Neural progenitor cell (in vitro differentiated cells): ENCODE data around the gene CDC25B. TPM values are rescaled to one million over a fixed set of nuclear protein-coding genes. Genes with fewer than 3 reads are reported as not detected.

Experiments
- DNase-seq: peaks from one replicate; pipeline ENCODE4 v3.0.0-alpha.2; 2016; ENCODE audit warnings: low spot score
- H2AFZ ChIP-seq: fragments of 200-600 bp; sonication (generic); replicated peaks from 2 replicates; pipeline ENCODE4 v1.6.1; 2016; ENCODE audit warnings: antibody characterized with exemption
- H3F3A ChIP-seq: fragments of 200-600 bp; sonication (generic); 2 replicates; pipeline ENCODE4 v1.6.1; 2016; ENCODE audit warnings: antibody characterized with exemption, low read depth
- H3K27ac ChIP-seq: fragments of 200-600 bp; sonication (generic); 2 replicates; pipeline ENCODE4 v1.5.1; 2016; ENCODE audit warnings: mild to moderate bottlenecking
- H3K27me3 ChIP-seq: fragments of 200-600 bp; sonication (generic); 2 replicates; pipeline ENCODE4 v1.6.1; 2016; ENCODE audit warnings: mild to moderate bottlenecking, moderate library complexity
- H3K36me3 ChIP-seq: fragments of 200-600 bp; sonication (generic); 2 replicates; pipeline ENCODE4 v1.5.1; 2016
- H3K4me1 ChIP-seq: fragments of 200-600 bp; sonication (generic); 2 replicates; pipeline ENCODE4 v1.6.1; 2016; ENCODE audit warnings: mixed run types
- H3K4me2 ChIP-seq: fragments of 200-600 bp; sonication (generic); 2 replicates; pipeline ENCODE4 v1.6.1; 2016
- H3K4me3 ChIP-seq: fragments of 200-600 bp; sonication (generic); 2 replicates; pipeline ENCODE4 v1.5.1; 2016
- H3K79me2 ChIP-seq: fragments of 200-600 bp; sonication (generic); 2 replicates; pipeline ENCODE4 v1.6.1; 2016; ENCODE audit warnings: low read depth
- H3K9ac ChIP-seq: fragments of 200-600 bp; sonication (generic); 2 replicates; pipeline ENCODE4 v1.6.1; 2016
- H3K9me3 ChIP-seq: fragments of 200-600 bp; sonication (generic); 2 replicates; pipeline ENCODE4 v1.5.1; 2016; ENCODE audit warnings: low read depth
- H4K20me1 ChIP-seq: fragments of 200-600 bp; sonication (generic); 2 replicates; pipeline ENCODE4 v1.6.1; 2016; ENCODE audit warnings: low read depth
- H3K27ac Mint-ChIP-seq: 3 replicates; pipeline ENCODE4 v1.8.0; 2021; ENCODE audit warnings: mixed read lengths
- H3K27me3 Mint-ChIP-seq: 2 replicates; pipeline ENCODE4 v1.8.0; 2022; ENCODE audit warnings: low read depth, mild to moderate bottlenecking, inconsistent platforms, moderate library complexity, mixed read lengths; ENCODE audit not compliant: insufficient read depth
- H3K36me3 Mint-ChIP-seq: 3 replicates; pipeline ENCODE4 v1.8.0; 2021; ENCODE audit warnings: mixed read lengths
- H3K4me1 Mint-ChIP-seq: 3 replicates; pipeline ENCODE4 v1.8.0; 2021; ENCODE audit warnings: mixed read lengths
- H3K4me3 Mint-ChIP-seq: 3 replicates; pipeline ENCODE4 v1.8.0; 2021; ENCODE audit warnings: mild to moderate bottlenecking, moderate library complexity, mixed read lengths
- H3K9me3 Mint-ChIP-seq: 3 replicates; pipeline ENCODE4 v1.8.0; 2020; ENCODE audit warnings: mixed read lengths
- EZH2 ChIP-seq: fragments of 200-600 bp; sonication (generic); IDR thresholded peaks from 2 replicates; pipeline ENCODE4 v1.6.1; 2017; ENCODE audit warnings: antibody characterized with exemption, mild to moderate bottlenecking, moderate library complexity
- EZH2phosphoT487 ChIP-seq: fragments of 200-600 bp; sonication (generic); IDR thresholded peaks from 2 replicates; pipeline ENCODE4 v1.6.1; 2017; ENCODE audit warnings: antibody characterized with exemption
- total RNA-seq: library from RNA; depleted of rRNA; stranded (reverse); fragments of >200 nt; gene quantifications from 2 replicates; pipeline ENCODE4 v1.2.3, GENCODE V29; 2015; ENCODE audit warnings: low replicate concordance
- TF ChIP-seq, protein P1 (sequence below): fragments of 200-600 bp; sonication (generic); IDR thresholded peaks from 2 replicates; pipeline ENCODE4 v1.5.1; 2017; ENCODE audit warnings: antibody characterized with exemption, mild to moderate bottlenecking

CDC25B gene
- total RNA-seq, 1 donor from 2014 or later = 9.3 TPM

DNA sequence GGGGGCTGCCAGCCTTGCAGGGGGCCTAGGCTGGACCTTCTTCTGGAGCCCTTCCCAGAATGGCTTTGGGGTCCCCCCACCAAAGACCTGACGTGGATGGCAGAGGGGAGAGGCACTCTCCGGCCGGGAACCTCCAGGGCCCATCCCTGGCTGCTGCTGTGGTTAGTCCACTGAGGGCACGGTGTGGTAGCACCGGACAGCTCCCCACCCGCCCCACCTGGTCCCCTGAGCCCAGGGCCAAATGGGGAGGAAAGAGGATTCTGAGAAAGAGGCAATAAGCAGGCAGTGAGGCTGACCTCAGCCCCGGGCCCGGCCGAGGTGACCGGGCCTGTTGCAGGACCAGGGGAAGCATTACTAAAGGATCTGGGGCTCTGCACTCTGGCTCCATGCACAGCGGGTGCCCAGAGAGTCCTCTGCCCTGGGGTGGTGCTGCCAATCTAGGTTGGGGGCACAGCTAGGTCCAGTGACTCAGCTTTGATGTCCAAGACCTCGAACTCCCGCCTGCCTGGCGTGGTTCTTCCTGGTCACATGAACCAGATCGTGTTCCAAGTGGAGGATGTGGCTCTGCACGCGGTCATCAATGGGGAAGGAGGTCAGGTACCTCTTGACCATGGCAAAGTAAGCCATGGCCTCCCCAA is 11.8 kb upstream of the CDC25B start:
- peaks cover 9% of the 10 kb centered on the region for H3K36me3 Mint-ChIP-seq
- no peak overlapping the region for H3K9ac ChIP-seq
- TF ChIP-seq EZH2 = no peak
- TF ChIP-seq, protein P1, sequence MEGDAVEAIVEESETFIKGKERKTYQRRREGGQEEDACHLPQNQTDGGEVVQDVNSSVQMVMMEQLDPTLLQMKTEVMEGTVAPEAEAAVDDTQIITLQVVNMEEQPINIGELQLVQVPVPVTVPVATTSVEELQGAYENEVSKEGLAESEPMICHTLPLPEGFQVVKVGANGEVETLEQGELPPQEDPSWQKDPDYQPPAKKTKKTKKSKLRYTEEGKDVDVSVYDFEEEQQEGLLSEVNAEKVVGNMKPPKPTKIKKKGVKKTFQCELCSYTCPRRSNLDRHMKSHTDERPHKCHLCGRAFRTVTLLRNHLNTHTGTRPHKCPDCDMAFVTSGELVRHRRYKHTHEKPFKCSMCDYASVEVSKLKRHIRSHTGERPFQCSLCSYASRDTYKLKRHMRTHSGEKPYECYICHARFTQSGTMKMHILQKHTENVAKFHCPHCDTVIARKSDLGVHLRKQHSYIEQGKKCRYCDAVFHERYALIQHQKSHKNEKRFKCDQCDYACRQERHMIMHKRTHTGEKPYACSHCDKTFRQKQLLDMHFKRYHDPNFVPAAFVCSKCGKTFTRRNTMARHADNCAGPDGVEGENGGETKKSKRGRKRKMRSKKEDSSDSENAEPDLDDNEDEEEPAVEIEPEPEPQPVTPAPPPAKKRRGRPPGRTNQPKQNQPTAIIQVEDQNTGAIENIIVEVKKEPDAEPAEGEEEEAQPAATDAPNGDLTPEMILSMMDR = no peak
- TF ChIP-seq EZH2phosphoT487 = no peak
- H3K9me3 Mint-ChIP-seq = no peaks in the 10 kb centered on the region
- no peak overlapping the region for H2AFZ ChIP-seq
- H3K4me3 ChIP-seq = no peak overlapping the region
- no peak for DNase-seq
- peaks cover 53% of the 10 kb centered on the region for H3K27me3 ChIP-seq
- no peaks in the 10 kb centered on the region for H3K9me3 ChIP-seq
- H3K27me3 Mint-ChIP-seq = peaks cover 18% of the 10 kb centered on the region
- peaks cover 21% of the 10 kb centered on the region for H3K79me2 ChIP-seq
- peaks cover 36% of the 10 kb centered on the region for H4K20me1 ChIP-seq
- peaks cover 15% of the 10 kb centered on the region for H3F3A ChIP-seq
- H3K36me3 ChIP-seq = no peaks in the 10 kb centered on the region
- no peak overlapping the region for H3K27ac Mint-ChIP-seq
- H3K4me1 ChIP-seq = peaks cover 8% of the 10 kb centered on the region
- H3K27ac ChIP-seq = no peak overlapping the region
- H3K4me2 ChIP-seq = no peak overlapping the region
- H3K4me3 Mint-ChIP-seq = peak overlapping the region; percentile 71
- peaks cover 23% of the 10 kb centered on the region for H3K4me1 Mint-ChIP-seq

DNA sequence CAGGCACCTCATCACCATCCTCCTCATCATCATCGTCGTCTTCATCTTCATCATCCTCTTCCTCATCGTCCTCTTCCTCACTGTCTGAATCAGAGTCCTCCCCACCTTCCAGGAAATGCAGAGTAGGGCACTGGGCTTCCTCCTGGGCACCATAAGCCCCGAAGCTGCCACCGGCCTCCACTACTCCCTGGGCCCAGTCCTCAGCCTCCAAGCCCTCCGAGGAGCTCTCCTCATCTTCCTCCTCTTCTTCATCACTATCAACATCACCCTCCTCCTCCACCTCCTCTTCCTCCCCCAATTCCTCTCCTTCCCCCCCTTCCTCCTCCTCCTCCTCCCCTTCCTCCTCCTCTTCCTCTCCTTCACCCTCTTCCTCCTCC is 11.3 kb upstream of the CDC25B start:
- Histone ChIP-seq H3K36me3 (no peaks in the 10 kb centered on the region), H3K4me3 (no peak overlapping the region), H2AFZ (no peak overlapping the region), H3K4me2 (peak overlapping the region; percentile 93), H3K9me3 (no peaks in the 10 kb centered on the region), H3F3A (peaks cover 15% of the 10 kb centered on the region), H3K27me3 (peaks cover 48% of the 10 kb centered on the region), H3K4me1 (peaks cover 8% of the 10 kb centered on the region), H3K27ac (no peak overlapping the region), H4K20me1 (peaks cover 36% of the 10 kb centered on the region), H3K79me2 (peaks cover 21% of the 10 kb centered on the region), H3K9ac (no peak overlapping the region)
- Mint-ChIP-seq H3K27me3 (peaks cover 13% of the 10 kb centered on the region), H3K36me3 (peaks cover 9% of the 10 kb centered on the region), H3K27ac (no peak overlapping the region), H3K4me3 (peak overlapping the region; percentile 71), H3K4me1 (peaks cover 21% of the 10 kb centered on the region), H3K9me3 (no peaks in the 10 kb centered on the region)
- no peak for TF ChIP-seq EZH2
- no peak for TF ChIP-seq EZH2phosphoT487
- TF ChIP-seq, protein P1 = no peak
- DNase-seq = no peak

DNA sequence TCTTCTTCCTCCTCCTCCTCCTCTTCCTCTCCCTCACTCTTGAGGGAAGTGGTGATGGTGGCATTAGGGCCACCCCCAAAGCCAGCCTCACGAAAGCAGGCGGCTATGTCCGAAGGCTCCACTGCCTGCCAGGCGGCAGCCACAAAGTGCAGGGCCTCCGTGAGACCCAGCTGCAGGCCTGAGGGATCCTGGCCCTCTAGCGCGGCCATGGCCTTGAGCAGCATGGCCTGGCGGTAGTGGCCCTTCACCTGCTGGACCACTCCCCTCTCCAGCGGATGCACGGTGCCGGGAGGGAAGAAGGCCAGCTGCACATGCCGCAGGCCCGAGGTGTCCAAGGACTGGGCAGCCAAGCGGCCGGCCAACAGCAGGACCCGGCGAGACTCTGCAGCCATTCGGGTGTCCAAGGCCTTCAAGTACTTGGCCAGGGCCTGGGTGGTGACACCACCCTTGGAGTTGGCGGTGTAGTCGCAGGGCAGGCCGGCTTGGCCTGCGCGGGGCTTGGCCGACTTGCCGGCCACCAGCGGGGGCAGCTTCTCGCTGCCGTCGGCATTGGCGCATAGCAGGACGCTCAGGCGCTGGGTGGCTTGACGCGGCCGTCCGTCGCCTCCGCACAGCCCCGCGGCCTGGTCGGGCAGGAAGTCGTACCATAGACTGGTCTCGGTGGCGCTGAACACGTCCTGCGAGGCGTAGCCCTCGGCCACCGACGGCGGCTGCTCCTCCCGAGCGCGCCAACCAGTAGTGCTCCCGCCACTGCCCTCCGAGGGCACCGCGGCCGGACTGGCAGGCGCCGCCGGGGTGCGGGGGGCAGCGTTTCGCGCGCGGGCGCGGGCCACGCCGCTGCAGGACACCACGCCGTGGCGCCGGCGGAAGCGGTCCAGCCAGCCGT is 10.6 kb upstream of the CDC25B start:
- Histone ChIP-seq H3F3A (peaks cover 15% of the 10 kb centered on the region), H3K4me2 (peak overlapping the region; percentile 93), H3K9me3 (no peaks in the 10 kb centered on the region), H4K20me1 (peaks cover 36% of the 10 kb centered on the region), H3K36me3 (no peaks in the 10 kb centered on the region), H3K27ac (no peak overlapping the region), H3K4me3 (peak overlapping the region; percentile 66), H3K27me3 (peaks cover 42% of the 10 kb centered on the region), H2AFZ (no peak overlapping the region), H3K79me2 (peaks cover 21% of the 10 kb centered on the region), H3K4me1 (peaks cover 8% of the 10 kb centered on the region), H3K9ac (peak overlapping the region; percentile 55)
- peaks cover 13% of the 10 kb centered on the region for H3K27me3 Mint-ChIP-seq
- peaks cover 9% of the 10 kb centered on the region for H3K36me3 Mint-ChIP-seq
- H3K27ac Mint-ChIP-seq = no peak overlapping the region
- peaks cover 19% of the 10 kb centered on the region for H3K4me1 Mint-ChIP-seq
- H3K9me3 Mint-ChIP-seq = no peaks in the 10 kb centered on the region
- no peak overlapping the region for H3K4me3 Mint-ChIP-seq
- DNase-seq = peak; percentile 28
- TF ChIP-seq EZH2 = no peak
- TF ChIP-seq, protein P1 = no peak
